Measurements from ENCODE around the gene FBXL5.
A peak's percentile ranks its signal among the peaks of the same experiment; 100 is the strongest.

Gene FBXL5

DNA sequence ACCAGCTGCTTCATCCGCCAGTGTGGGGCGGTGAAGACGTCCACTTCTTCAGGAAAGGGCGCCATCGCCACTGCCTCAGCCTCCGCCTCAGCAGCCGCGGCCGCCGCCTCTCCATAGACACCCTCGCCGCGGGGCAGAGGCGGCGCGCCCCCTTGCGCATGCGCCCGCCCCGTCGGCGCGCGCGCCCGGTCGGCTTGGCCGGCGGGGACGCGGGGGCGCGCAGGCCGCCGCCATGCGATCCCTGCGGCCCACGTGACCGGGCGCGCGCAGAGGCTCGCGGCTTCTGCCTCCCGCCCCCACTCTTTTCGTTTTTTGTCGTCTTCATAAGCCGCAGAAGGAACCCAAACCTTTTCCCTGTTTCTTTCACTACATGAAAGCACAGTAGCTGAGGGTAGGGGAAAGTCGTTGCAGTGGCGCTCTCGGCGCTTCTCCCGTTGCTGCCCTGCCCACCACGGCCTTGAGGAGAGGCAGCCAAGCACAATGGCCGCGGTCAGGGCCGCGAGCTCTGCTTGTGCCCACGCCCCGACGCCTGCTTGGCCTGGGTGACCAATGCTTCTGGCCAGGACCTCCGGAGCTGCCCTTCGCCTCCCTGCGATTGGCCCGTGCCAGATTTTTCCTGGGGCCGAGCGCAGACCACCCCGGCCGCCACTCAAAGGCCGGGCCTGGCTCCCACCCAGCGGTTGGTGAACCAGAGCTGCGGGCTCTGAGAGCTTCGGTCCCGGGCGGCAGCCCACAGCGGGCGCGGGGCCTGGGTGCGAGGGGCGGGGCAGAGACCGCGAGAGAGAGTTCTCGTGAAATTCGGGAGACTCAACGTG lies at the start of gene FBXL5:
Gene FBXL5, minus strand, starts transcription at position 135 of the 815 bp plus-strand sequence. Its CDS starts 70 bp downstream, at position 65.
- DNase-seq (ENCODE audit: low read depth, low spot score) = no peak

DNA sequence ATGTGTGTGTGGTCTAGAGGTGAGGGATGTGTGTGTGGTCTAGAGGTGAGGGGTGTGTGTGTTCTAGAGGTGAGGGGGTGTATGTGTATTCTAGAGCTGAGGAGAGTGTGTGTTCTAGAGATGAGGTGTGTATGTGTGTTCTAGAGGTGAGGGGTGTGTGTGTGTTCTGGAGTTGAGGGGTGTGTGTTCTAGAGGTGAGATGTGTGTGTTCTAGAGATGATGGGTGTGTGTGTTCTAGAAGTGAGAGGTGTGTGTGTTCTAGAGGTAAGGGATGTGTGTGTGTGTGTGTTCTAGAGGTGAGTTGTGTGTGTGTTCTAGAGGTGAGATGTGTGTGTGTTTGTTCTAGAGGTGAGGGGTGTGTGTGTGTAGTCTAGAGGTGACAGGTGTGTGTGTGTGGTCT lies 49.0 kb upstream of the FBXL5 start:
- DNase-seq (ENCODE audit: low read depth, low spot score) = no peak

- no peak for DNase-seq (ENCODE audit: low read depth, low spot score)
Measured at GRCh38 chr4:15703439-15703838, 48.3 kb upstream of the FBXL5 start.

DNA sequence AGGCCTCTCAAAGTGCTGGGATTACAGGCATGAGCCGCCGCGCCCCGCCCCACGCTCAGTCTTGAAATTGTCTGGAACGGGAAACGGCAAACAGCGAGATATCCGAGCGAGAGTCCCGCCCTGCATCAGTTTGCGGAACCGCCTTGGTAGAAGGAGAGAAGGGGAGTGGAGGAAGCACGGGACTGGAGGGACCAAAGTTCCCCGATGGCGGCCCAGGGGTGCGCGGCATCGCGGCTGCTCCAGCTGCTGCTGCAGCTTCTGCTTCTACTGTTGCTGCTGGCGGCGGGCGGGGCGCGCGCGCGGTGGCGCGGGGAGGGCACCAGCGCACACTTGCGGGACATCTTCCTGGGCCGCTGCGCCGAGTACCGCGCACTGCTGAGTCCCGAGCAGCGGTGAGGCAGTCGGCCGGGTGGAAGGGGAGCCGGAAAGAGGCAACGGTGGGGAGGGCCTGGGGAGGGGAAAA lies 47.8 kb upstream of the FBXL5 start, which contains the start of gene BST1:
Gene BST1, plus strand, starts transcription at position 125 of the 463 bp plus-strand sequence. Its CDS starts 80 bp downstream, at position 205.
- no peak for DNase-seq (ENCODE audit: low read depth, low spot score)

GRCh38 chr4:15696866-15697265 lies 41.7 kb upstream of the FBXL5 start:
- no peak for DNase-seq (ENCODE audit: low read depth, low spot score)

- no peak for DNase-seq (ENCODE audit: low read depth, low spot score)
Measured at GRCh38 chr4:15695729-15696128, 40.6 kb upstream of the FBXL5 start.

DNA sequence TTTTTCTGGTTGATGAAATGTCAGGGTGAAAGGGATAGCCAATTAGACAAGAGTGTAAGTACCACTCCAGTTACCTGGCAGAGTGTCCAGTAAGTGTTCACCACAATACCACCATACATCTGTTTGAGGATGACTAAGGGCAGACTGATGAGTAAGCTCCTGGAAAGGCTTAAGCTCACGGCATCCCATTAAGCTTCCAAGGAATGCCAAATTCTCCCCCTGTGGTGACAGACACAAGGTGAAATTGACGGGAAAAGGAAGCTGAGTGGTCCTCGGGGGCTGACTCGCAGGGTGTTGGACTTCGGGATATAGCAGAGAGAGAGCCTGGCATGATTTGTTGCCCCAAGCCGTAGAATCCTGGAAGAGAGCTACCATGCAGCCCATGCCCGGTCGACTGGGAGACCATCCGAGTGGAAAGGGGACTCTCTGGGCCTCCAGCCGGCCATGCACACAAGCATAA lies 40.1 kb upstream of the FBXL5 start:
- peak; percentile 72 for DNase-seq (ENCODE audit: low read depth, low spot score)

GRCh38 chr4:15694431-15694830 lies 39.3 kb upstream of the FBXL5 start:
- no peak for DNase-seq (ENCODE audit: low read depth, low spot score)

DNA sequence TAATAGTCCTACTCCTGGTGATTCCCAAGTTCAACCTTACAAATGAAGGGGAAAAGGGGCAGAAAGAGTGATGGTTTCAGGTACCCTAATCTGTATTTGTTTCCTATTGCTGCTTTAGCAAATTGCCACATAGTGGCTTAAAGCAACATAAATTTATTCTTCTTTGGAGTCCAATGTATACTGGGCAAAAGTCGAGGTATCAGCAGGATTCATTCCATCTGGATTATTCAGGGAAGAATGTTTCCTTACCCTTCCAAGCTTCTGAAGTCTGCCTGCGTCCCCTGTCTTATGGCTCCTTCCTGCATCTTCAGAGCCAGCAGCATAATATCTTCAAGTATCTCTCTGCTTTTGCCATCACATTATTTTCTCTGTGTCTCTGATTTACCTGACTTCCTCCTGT lies 37.4 kb upstream of the FBXL5 start:
- no peak for DNase-seq (ENCODE audit: low read depth, low spot score)

DNA sequence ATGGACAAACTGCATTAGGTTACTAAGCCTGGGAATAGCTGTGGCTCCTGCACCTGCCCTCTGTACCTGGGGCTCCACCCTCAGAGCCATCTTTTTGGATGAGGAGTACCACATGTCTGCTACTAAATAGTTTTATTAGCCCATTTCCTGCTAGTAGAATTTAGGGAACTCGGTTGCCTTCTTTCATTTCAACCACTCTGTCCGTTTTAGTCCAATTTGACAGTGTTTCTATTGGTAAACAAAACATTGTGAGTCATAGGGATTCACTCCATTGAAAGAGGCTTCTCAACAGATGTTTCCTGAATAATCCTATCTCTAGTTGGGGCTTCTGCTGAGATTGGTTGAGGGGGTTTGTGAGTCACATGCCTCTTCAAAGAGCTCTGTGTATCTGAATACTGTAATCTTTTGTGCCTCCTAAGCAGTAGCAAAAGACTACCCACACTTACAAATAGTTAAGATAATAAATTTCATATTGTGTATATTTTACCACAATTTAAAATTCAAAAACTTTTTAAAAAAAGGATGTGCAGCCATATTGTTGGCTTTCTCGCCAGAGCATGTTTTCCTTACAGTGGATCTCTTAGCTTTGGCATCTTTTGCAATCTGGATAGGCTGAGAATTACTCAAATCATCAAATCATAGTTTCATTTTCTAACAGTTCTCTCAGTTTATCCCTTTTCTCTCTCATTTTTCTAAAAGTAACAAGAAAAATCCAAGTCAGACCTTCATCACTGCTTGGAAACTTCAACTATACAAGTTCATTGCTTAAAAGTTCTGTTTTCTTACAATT lies 36.4 kb upstream of the FBXL5 start:
- no peak for DNase-seq (ENCODE audit: low read depth, low spot score)

DNA sequence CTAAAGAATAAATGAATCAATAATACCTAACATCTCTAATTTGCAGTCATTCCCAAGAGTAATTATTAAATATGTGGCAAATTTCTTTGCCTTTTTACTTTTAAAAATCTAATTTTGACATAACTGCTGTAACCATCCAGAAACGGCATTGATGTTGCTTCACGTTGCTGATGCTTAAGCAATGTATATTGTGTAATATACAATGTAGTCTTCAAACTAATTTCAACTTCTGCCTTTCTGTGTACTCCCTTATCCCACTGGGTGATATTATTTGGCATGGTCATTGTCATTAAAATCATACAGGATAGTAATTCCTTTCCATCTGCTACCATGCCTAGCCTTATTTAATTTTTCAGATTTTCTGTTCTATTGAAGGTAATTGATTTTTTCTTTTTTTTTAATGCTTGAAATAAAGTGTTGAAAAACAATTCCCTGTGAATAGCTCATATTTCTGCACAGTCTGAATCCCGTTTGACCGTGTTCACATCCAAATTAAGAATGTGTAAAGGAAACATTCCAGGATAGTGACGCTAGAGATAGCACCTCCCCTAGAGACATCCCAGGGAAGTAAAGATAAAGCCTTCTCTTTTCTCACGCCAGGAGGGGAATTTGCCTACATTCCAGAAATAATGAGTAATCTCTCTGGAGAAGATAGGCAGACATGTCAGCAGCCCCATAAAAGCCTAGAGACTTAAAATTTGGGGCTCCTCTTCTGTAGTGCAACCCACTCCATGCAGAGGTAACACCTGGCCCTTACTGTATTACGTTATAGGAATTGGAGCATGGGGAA lies 35.1 kb upstream of the FBXL5 start:
- peak; percentile 54 for DNase-seq (ENCODE audit: low read depth, low spot score)

DNA sequence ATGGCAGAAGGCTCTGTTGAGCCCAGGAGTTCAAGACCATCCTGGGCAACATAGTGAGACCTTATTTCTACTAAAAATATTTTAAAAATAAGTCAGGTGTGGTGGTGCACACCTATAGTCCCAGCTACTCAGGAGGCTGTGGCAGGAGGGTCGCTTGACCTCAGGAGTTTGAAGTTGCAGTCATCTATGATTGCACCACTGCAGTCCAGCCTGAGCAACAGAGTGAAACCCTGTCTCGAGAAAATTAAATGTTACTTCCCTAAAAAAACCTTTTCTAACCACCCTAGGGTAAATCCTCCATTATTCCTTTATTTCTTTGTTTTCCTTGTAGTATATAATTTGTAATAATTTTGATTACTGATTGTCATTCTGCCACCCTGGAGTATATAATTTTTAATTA lies 34.4 kb upstream of the FBXL5 start:
- DNase-seq (ENCODE audit: low read depth, low spot score) = no peak

GRCh38 chr4:15688051-15688450 lies 32.9 kb upstream of the FBXL5 start:
- DNase-seq (ENCODE audit: low read depth, low spot score) = no peak

GRCh38 chr4:15684498-15684897 lies 29.3 kb upstream of the FBXL5 start:
- peak; percentile 68 for DNase-seq (ENCODE audit: low read depth, low spot score)

DNA sequence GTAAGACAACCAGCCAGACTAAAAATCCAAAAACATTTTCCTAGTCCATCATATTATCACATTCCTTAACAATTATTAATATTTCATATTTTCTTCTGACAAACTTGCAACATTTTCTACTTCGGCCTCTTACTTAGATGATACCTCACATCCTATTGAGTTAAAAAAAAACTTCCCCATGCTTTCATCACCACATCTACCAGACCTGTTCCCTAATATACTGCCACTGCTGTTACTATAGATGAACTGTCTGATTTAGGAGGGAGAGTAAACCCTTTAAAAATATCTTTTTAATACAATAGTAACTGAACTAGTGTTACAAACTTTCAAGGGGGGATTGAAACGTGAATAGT lies 28.0 kb upstream of the FBXL5 start:
- DNase-seq (ENCODE audit: low read depth, low spot score) = no peak

DNA sequence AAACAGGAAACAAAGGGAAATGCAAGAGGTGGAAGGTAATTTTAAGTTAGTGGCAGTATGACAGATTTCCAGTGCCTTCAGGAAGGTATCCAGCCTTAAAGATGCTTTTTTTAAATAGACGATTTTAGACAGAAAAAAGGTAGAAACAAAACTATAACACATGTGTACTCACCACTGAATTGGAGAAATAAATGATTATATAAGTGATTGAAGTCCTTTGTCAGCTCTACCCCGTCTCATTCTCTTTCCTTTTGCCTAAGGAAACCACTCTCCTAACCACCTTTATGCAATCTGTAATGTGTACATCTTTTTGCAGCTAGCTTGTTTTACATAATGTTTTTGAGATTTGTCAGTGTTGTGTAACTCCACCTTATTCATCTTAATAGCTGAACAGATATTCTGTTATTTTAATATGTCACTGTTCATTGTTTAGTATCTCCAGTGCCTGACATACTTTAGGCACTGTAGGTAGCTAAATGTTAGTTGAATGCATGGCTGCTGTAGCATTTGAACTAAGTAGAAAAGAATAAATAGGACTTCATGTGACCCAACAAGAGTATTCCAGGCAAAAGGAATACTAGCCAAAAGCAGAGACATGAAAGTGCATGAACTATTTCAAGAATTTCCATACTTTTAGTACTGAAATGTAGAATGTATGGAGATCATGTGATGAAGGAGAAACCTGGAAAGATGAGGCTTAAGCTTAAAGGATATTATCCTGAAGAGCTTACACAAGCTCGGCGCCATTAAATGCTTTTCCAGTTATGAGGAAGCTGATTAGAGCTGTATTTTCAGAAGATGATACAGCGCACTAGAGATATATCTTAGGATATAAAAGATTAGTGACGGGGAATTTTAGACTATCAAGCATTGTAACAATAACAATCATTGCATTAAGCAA lies 27.3 kb upstream of the FBXL5 start:
- DNase-seq (ENCODE audit: low read depth, low spot score) = no peak

GRCh38 chr4:15681372-15682241 lies 26.4 kb upstream of the FBXL5 start, which contains the start of gene FAM200B:
Gene FAM200B, plus strand, starts transcription at chr4:15681827. Its CDS starts 5,151 bp downstream, at chr4:15686978.
- DNase-seq (ENCODE audit: low read depth, low spot score) = peak; percentile 93

DNA sequence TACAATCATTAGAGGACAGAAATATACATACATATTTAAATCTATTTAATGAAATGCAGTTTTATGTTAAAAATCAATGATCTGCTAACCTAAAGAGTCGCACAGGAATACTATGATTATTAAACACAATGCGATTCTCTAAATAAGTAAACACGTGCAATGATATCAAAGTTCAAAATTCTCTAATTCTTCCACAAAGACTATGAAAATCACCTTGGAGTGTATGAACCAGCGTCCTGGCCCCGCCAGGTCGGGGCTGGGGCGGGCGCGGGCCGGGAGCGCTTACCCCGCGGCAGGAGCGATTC lies 25.9 kb upstream of the FBXL5 start:
- DNase-seq (ENCODE audit: low read depth, low spot score) = no peak

DNA sequence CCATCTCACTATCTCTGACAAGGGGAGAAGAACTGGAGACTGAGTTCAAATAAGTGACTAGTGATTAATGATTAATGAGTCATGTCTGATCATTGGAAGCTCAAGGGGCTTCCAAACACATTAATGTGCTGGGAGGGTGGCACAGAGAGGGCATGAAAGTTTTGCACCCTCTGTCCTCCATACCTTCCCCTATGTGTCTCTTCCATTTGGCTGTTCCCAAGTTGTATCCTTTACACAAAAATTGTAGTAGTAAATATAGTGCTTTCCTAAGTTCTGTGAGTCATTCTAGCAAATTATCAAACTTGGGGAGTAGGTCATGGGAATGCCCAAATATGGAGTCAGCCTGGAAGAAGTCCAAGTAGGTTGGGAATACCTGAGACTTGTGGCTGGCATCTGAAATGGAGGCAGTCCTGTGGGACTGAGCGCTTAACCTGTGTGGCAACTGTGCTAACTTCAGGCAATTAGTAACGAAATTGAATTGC lies 22.4 kb upstream of the FBXL5 start:
- DNase-seq (ENCODE audit: low read depth, low spot score) = no peak

- no peak for DNase-seq (ENCODE audit: low read depth, low spot score)
Measured at GRCh38 chr4:15676899-15677298, 21.7 kb upstream of the FBXL5 start.
